Hepatocyte (in vitro differentiated cells): ENCODE measurements around the gene IGSF8.

Source experiments
- EZH2 ChIP-seq: fragments of 200-600 bp; sonication (generic); IDR thresholded peaks from 2 replicates; pipeline ENCODE4 v1.6.1; 2016; ENCODE audit warnings: antibody characterized with exemption, mild to moderate bottlenecking, borderline replicate concordance
- EZH2phosphoT487 ChIP-seq: fragments of 200-600 bp; sonication (generic); IDR thresholded peaks from one replicate; pipeline ENCODE4 v1.6.1; 2018; ENCODE audit warnings: antibody characterized with exemption, mild to moderate bottlenecking, low read depth, moderate library complexity; ENCODE audit not compliant: unreplicated experiment, severe bottlenecking
- TF ChIP-seq, protein P1 (sequence below): fragments of 200-600 bp; sonication (generic); IDR thresholded peaks from 2 replicates; pipeline ENCODE4 v1.5.1; 2016; ENCODE audit warnings: antibody characterized with exemption, mild to moderate bottlenecking; ENCODE audit not compliant: poor library complexity

- TF ChIP-seq EZH2 = no peak
- TF ChIP-seq, protein P1, sequence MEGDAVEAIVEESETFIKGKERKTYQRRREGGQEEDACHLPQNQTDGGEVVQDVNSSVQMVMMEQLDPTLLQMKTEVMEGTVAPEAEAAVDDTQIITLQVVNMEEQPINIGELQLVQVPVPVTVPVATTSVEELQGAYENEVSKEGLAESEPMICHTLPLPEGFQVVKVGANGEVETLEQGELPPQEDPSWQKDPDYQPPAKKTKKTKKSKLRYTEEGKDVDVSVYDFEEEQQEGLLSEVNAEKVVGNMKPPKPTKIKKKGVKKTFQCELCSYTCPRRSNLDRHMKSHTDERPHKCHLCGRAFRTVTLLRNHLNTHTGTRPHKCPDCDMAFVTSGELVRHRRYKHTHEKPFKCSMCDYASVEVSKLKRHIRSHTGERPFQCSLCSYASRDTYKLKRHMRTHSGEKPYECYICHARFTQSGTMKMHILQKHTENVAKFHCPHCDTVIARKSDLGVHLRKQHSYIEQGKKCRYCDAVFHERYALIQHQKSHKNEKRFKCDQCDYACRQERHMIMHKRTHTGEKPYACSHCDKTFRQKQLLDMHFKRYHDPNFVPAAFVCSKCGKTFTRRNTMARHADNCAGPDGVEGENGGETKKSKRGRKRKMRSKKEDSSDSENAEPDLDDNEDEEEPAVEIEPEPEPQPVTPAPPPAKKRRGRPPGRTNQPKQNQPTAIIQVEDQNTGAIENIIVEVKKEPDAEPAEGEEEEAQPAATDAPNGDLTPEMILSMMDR = no peak
- TF ChIP-seq EZH2phosphoT487 = no peak
Measured at GRCh38 chr1:160047111-160047991, 51.1 kb downstream of the IGSF8 start.
